Chondrocyte (in vitro differentiated cells): ENCODE measurements around the gene DALRD3. TPM values are rescaled to one million over a fixed set of nuclear protein-coding genes. Genes with fewer than 3 reads are reported as not detected.
A peak's percentile ranks its signal among the peaks of the same experiment; 100 is the strongest.

Experiments used
- DNase-seq: peaks from one replicate; pipeline ENCODE4 v3.0.0; 2021; ENCODE audit warnings: mixed read lengths, low spot score
- H3K27ac Mint-ChIP-seq: one replicate; pipeline ENCODE4 v1.8.0; 2021; ENCODE audit warnings: mild to moderate bottlenecking, moderate library complexity, mixed read lengths; ENCODE audit not compliant: unreplicated experiment
- H3K27me3 Mint-ChIP-seq: 2 replicates; pipeline ENCODE4 v1.8.0; 2021; ENCODE audit warnings: low read depth, mixed read lengths
- H3K36me3 Mint-ChIP-seq: 2 replicates; pipeline ENCODE4 v1.8.0; 2021; ENCODE audit warnings: low read depth, mixed read lengths
- H3K4me1 Mint-ChIP-seq: 2 replicates; pipeline ENCODE4 v1.8.0; 2021; ENCODE audit warnings: low read depth, mild to moderate bottlenecking, mixed read lengths
- H3K4me3 Mint-ChIP-seq: one replicate; pipeline ENCODE4 v1.8.0; 2021; ENCODE audit warnings: mild to moderate bottlenecking, moderate library complexity, mixed read lengths; ENCODE audit not compliant: unreplicated experiment
- H3K9me3 Mint-ChIP-seq: 2 replicates; pipeline ENCODE4 v1.8.0; 2021; ENCODE audit warnings: low read depth, mixed read lengths
- microRNA-seq: library from miRNA; unstranded; fragments of <30 nt; microRNA quantifications from one replicate; pipeline ENCODE4 v1.2.0, GENCODE V29; 2020; ENCODE audit warnings: borderline number of aligned reads
- total RNA-seq: library from RNA; stranded (reverse); gene quantifications from 3 replicates; pipeline ENCODE4 v1.2.1, GENCODE V29; 2021
- TF ChIP-seq, protein P1 (sequence below): fragments of 200-600 bp; sonication (generic); IDR thresholded peaks from 2 replicates; pipeline ENCODE4 v1.5.0; 2021; ENCODE audit warnings: antibody characterized with exemption, mild to moderate bottlenecking, moderate library complexity

DALRD3 gene
- total RNA-seq, 1 donor from 2014 or later: 21.5 TPM

DNA sequence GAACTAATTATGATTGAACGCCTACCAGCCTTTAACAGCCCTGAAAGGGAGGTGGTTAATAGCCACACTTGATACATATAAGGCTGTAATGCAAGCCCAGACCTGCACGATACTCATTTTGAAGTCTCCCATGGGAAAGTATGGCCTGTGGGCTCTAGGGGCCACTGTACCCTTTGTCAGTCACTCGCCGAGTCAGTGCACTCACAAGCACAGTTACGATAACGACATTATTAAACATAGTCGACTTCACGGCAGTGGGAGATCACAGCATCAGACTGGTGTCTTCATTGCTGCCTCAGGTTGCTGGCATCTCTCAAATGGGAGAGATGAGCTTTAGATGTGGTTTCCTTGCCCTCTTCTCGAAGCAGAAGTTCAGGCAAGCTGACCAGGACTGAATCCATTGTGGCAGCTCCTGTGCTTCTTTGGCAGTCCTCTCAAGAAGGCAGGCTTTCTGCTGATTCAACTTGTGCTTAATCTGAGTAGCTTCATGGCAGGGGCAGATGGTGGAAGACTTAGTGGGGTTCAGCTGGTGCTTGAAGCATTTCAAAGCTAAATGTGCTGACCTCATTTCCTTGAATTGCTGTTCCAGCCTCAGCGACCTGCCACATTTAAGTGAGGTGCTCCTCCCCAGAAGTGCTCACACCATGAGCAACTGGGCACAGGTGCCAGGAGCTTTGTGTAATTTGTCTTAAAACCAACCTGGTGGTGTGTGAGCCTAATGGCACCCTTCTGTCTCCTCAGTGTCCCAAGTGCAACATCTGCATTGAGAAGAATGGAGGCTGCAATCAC lies 44.1 kb downstream of the DALRD3 start:
- TF ChIP-seq, protein P1, sequence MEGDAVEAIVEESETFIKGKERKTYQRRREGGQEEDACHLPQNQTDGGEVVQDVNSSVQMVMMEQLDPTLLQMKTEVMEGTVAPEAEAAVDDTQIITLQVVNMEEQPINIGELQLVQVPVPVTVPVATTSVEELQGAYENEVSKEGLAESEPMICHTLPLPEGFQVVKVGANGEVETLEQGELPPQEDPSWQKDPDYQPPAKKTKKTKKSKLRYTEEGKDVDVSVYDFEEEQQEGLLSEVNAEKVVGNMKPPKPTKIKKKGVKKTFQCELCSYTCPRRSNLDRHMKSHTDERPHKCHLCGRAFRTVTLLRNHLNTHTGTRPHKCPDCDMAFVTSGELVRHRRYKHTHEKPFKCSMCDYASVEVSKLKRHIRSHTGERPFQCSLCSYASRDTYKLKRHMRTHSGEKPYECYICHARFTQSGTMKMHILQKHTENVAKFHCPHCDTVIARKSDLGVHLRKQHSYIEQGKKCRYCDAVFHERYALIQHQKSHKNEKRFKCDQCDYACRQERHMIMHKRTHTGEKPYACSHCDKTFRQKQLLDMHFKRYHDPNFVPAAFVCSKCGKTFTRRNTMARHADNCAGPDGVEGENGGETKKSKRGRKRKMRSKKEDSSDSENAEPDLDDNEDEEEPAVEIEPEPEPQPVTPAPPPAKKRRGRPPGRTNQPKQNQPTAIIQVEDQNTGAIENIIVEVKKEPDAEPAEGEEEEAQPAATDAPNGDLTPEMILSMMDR: no peak
- H3K27ac Mint-ChIP-seq: no peak overlapping the region
- no peaks in the 10 kb centered on the region for H3K9me3 Mint-ChIP-seq
- H3K4me1 Mint-ChIP-seq: no peaks in the 10 kb centered on the region
- no peak for DNase-seq
- no peaks in the 10 kb centered on the region for H3K27me3 Mint-ChIP-seq
- peaks cover 44% of the 10 kb centered on the region for H3K36me3 Mint-ChIP-seq
- H3K4me3 Mint-ChIP-seq: no peak overlapping the region

DNA sequence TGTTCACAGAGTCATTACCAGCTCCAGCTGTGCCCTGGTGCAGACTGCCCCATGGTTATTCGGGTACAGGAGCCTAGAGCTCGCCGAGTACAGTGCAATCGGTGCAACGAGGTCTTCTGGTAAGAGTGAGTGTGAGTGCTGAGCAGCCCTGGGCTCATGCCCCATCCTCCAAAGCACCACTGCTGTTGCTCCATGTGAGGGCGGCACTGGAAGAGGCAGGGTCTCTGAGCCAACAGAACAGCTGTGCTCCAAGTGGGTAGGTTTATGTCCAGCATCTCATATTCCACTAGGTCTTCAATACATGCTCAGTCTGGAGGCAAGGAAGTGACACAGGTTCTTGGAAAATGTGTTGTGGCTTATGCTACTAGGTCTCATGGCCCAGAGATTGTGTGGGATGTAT lies 47.8 kb downstream of the DALRD3 start:
- no peaks in the 10 kb centered on the region for H3K27me3 Mint-ChIP-seq
- TF ChIP-seq, protein P1: no peak
- H3K36me3 Mint-ChIP-seq: peaks cover 36% of the 10 kb centered on the region
- DNase-seq: no peak
- H3K9me3 Mint-ChIP-seq: no peaks in the 10 kb centered on the region
- H3K27ac Mint-ChIP-seq: no peak overlapping the region
- H3K4me3 Mint-ChIP-seq: no peak overlapping the region
- H3K4me1 Mint-ChIP-seq: peaks cover 13% of the 10 kb centered on the region

DNA sequence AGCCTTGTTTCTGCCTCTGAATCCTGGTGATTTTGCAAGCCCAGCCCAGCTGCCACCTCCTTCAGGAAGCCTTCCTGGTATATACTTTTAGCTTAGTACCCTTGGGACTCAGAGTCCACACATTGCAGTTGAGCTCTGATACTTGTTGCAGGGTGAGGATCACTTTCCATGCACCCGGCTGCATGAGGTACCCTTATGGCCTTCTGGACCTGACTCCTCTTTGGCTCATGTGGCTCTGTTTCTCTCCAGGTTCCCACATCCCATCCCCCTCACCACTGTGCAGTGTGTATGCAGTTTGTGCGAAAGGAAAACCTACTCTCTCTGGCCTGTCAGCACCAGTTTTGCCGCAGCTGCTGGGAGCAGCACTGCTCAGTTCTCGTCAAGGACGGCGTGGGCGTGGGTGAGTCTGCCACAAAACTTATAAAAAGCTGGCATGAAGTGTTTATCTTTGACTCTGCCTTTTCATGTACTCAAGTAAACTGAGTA lies 51.5 kb downstream of the DALRD3 start:
- Mint-ChIP-seq H3K4me3 (no peak overlapping the region), H3K27me3 (no peaks in the 10 kb centered on the region), H3K9me3 (no peaks in the 10 kb centered on the region), H3K27ac (peak overlapping the region; percentile 59), H3K4me1 (peaks cover 13% of the 10 kb centered on the region), H3K36me3 (peaks cover 23% of the 10 kb centered on the region)
- DNase-seq: no peak
- TF ChIP-seq, protein P1: no peak

DNA sequence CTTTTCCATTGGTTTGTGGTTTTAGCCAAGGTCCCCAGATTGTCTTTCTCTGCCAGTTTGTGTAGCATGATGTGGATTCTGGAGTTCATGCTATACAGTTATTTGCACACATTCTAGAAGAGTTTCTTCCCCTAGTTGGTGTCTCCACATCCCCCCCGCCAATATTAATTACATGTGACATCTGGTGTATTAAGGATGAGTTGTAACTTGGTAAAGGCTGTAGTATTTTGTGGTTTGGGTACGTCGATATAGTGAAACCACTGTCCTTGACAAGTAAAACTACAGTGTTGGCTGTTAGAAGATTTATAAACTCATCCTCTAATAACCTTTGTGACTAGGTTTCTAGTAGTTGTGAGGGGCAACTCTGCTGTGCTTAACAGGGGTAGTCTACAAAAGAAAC lies 52.0 kb downstream of the DALRD3 start:
- TF ChIP-seq, protein P1: no peak
- Mint-ChIP-seq H3K9me3 (no peaks in the 10 kb centered on the region), H3K36me3 (peaks cover 20% of the 10 kb centered on the region), H3K4me1 (peaks cover 13% of the 10 kb centered on the region), H3K27me3 (no peaks in the 10 kb centered on the region), H3K4me3 (no peak overlapping the region), H3K27ac (no peak overlapping the region)
- DNase-seq: no peak

Small RNA genes within 50 kb of the gene (microRNA-seq; reads per million reads assigned to microRNA genes)
- 10,485 reads per million, percentile 94 among the genes with 10 or more reads in this experiment for gene MIR191
- 2,990 reads per million, percentile 88 among the genes with 10 or more reads in this experiment for gene MIR425

Other genes with a start within 250 kb of the DALRD3 start
- gene PRKAR2A, start 170.7 kb downstream of the DALRD3 start, total RNA-seq: 66.5 to 75.5 TPM (median 73.3 TPM) in 3 replicates
- 21.7 to 28.1 TPM (median 23.7 TPM) in 3 replicates for gene SLC25A20, start 119.7 kb downstream of the DALRD3 start, total RNA-seq
- gene ARIH2, start 99.7 kb downstream of the DALRD3 start, total RNA-seq: 61.7 to 69.9 TPM (median 69.2 TPM) in 3 replicates
- 25.6 to 31.0 TPM (median 26.3 TPM) in 3 replicates for gene P4HTM, start 28.3 kb downstream of the DALRD3 start, total RNA-seq
- gene WDR6, start 11.2 kb downstream of the DALRD3 start, total RNA-seq: 164 to 222 TPM (median 168 TPM) in 3 replicates
- gene NDUFAF3, start 3.5 kb upstream of the DALRD3 start, total RNA-seq: 60.4 to 74.3 TPM (median 69.2 TPM) in 3 replicates
- gene IMPDH2, start 10.8 kb upstream of the DALRD3 start, total RNA-seq: 133 to 199 TPM (median 140 TPM) in 3 replicates
- 77.5 to 89.5 TPM (median 79.3 TPM) in 3 replicates for gene QRICH1, start 75.5 kb upstream of the DALRD3 start, total RNA-seq
- 144 to 225 TPM (median 177 TPM) in 3 replicates for gene QARS1, start 86.2 kb upstream of the DALRD3 start, total RNA-seq
- 34.2 to 43.4 TPM (median 35.6 TPM) in 3 replicates for gene USP19, start 102.2 kb upstream of the DALRD3 start, total RNA-seq
- gene LAMB2, start 114.5 kb upstream of the DALRD3 start, total RNA-seq: 824 to 1,096 TPM (median 1,075 TPM) in 3 replicates
- 18.1 to 19.4 TPM (median 18.7 TPM) in 3 replicates for gene CCDC71, start 147.8 kb upstream of the DALRD3 start, total RNA-seq
- 15.6 to 40.8 TPM (median 35.1 TPM) in 3 replicates for gene KLHDC8B, start 153.0 kb upstream of the DALRD3 start, total RNA-seq